ENCODE measurements around the gene ALDH3B1. TPM values are rescaled to one million over a fixed set of nuclear protein-coding genes. Genes with fewer than 3 reads are reported as not detected.
"Not testable (repeated sequence)": the region's sequence is repeated elsewhere in the genome, so short reads cannot be mapped to it uniquely, and the experiment has no call there.

The ALDH3B1 gene
- polyA plus RNA-seq, 3 donors = 79.8 to 89.1 (median 86.7) TPM

DNA sequence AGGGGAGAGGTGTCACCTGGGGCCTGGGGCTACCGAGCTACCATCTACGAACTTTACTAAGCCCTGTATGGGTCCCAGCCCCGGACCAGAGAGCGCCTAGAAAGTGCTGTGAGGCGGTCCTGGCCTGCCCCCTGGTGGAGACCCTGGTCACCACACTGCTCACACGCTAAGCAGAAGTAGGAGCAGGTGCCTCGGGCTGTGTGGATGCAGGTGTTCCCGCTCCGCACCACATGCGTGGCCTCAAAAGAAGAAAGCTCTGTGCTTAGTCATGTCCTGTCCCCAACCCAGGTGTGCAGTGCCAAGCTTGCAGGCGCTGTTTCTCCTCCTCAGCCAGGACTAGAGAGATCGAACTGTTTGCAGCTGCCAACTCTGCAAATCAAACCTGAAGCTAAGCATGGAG lies 16.3 kb upstream of the ALDH3B1 start:
- H3K4me3 Mint-ChIP-seq; H3K9ac ChIP-seq (ENCODE audit: insufficient read depth, low read length, poor library complexity, severe bottlenecking); H3K9me3 Mint-ChIP-seq; H3K9me3 ChIP-seq (replicated peaks in 1 of 2; ENCODE audit: control insufficient read depth in 1 of 2, insufficient read depth in 1 of 2, low read length in 2 of 2); intact Hi-C loops (cut with micrococcal nuclease); H2AFZ ChIP-seq (ENCODE audit: insufficient read depth, low read depth, low read length, poor library complexity, severe bottlenecking); H3K4me2 ChIP-seq (replicated peaks; ENCODE audit: extremely low read depth, low read length, poor library complexity, severe bottlenecking); H3K27me3 Mint-ChIP-seq (ENCODE audit: low read depth in 3 of 3); H3K79me2 ChIP-seq (ENCODE audit: insufficient read depth, low read length); H3K27ac ChIP-seq (ENCODE audit: low read depth in 1 of 2, low read length in 2 of 2); H3K27me3 ChIP-seq (ENCODE audit: control insufficient read depth in 2 of 2, insufficient read depth in 2 of 2, low read length in 2 of 2); H3K4me3 ChIP-seq (replicated peaks in 1 of 3; ENCODE audit: low read depth in 2 of 3, low read length in 3 of 3): not testable (repeated sequence)
- Mint-ChIP-seq H3K4me1 (peaks cover 42% of the 10 kb centered on the region), H3K36me3 (peaks cover 44 to 61% of the 10 kb centered on the region in 2 donors), H3K27ac (peak overlapping the region in 2 of 7 donors; percentile 25 to 57)
- peaks cover 33 to 51% of the 10 kb centered on the region in 2 donors for H3K36me3 ChIP-seq (replicated peaks in 1 of 2; ENCODE audit: control insufficient read depth in 1 of 2, insufficient read depth in 2 of 2, low read length in 2 of 2)
- peaks cover 64% of the 10 kb centered on the region for H4K20me1 ChIP-seq (ENCODE audit: insufficient read depth, low read length)
- 20% methylated on average over 10 of the region's 12 CpGs for WGBS (ENCODE audit: insufficient coverage)
- peaks cover 27 to 30% of the 10 kb centered on the region in 2 donors for H3K4me1 ChIP-seq (ENCODE audit: control insufficient read depth in 1 of 2, insufficient read depth in 2 of 2, low read length in 2 of 2)
- TF ChIP-seq, protein P1, sequence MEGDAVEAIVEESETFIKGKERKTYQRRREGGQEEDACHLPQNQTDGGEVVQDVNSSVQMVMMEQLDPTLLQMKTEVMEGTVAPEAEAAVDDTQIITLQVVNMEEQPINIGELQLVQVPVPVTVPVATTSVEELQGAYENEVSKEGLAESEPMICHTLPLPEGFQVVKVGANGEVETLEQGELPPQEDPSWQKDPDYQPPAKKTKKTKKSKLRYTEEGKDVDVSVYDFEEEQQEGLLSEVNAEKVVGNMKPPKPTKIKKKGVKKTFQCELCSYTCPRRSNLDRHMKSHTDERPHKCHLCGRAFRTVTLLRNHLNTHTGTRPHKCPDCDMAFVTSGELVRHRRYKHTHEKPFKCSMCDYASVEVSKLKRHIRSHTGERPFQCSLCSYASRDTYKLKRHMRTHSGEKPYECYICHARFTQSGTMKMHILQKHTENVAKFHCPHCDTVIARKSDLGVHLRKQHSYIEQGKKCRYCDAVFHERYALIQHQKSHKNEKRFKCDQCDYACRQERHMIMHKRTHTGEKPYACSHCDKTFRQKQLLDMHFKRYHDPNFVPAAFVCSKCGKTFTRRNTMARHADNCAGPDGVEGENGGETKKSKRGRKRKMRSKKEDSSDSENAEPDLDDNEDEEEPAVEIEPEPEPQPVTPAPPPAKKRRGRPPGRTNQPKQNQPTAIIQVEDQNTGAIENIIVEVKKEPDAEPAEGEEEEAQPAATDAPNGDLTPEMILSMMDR (IDR thresholded peaks at IDR 0.05) = peak; percentile 78
- peak in 1 of 3 donors; percentile 16 for DNase-seq

DNA sequence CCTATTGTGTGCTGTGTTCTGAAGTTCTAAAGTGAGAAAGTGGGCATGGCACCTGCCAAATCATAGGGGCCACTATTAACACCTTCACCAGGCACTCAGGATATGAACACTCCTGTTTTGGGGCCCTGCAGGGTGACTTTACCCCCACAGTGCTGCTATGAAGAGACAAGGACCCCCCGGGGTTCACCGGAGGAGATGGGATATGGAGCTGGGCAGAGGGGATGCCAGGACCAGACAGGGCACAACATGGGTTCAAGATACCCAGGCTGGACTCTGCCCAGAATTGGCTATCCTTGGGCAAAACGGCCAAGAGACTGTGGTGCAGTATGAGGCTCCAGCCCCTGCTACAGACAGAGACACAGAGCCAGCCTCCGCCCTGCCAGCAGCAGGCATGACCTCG lies 15.7 kb upstream of the ALDH3B1 start:
- H2AFZ ChIP-seq (ENCODE audit: insufficient read depth, low read depth, low read length, poor library complexity, severe bottlenecking); H3K9ac ChIP-seq (ENCODE audit: insufficient read depth, low read length, poor library complexity, severe bottlenecking); H3K4me3 ChIP-seq (replicated peaks in 1 of 3; ENCODE audit: low read depth in 2 of 3, low read length in 3 of 3); H3K27me3 Mint-ChIP-seq (ENCODE audit: low read depth in 3 of 3); H3K27me3 ChIP-seq (ENCODE audit: control insufficient read depth in 2 of 2, insufficient read depth in 2 of 2, low read length in 2 of 2); intact Hi-C loops (cut with micrococcal nuclease); H3K4me2 ChIP-seq (replicated peaks; ENCODE audit: extremely low read depth, low read length, poor library complexity, severe bottlenecking); DNase-seq; H3K27ac ChIP-seq (ENCODE audit: low read depth in 1 of 2, low read length in 2 of 2); H3K27ac Mint-ChIP-seq; H3K9me3 ChIP-seq (replicated peaks in 1 of 2; ENCODE audit: control insufficient read depth in 1 of 2, insufficient read depth in 1 of 2, low read length in 2 of 2); H3K4me3 Mint-ChIP-seq; H3K9me3 Mint-ChIP-seq: not testable (repeated sequence)
- peaks cover 44 to 67% of the 10 kb centered on the region in 2 donors for H3K36me3 Mint-ChIP-seq
- Histone ChIP-seq H4K20me1 (ENCODE audit: insufficient read depth, low read length) (peaks cover 70% of the 10 kb centered on the region), H3K79me2 (ENCODE audit: insufficient read depth, low read length) (peaks cover 16% of the 10 kb centered on the region), H3K36me3 (replicated peaks in 1 of 2; ENCODE audit: control insufficient read depth in 1 of 2, insufficient read depth in 2 of 2, low read length in 2 of 2) (peaks cover 38 to 56% of the 10 kb centered on the region in 2 donors), H3K4me1 (ENCODE audit: control insufficient read depth in 1 of 2, insufficient read depth in 2 of 2, low read length in 2 of 2) (peaks cover 33 to 35% of the 10 kb centered on the region in 2 donors)
- H3K4me1 Mint-ChIP-seq = peaks cover 44% of the 10 kb centered on the region
- 100% methylated on average over 5 of the region's 5 CpGs for WGBS (ENCODE audit: insufficient coverage)

DNA sequence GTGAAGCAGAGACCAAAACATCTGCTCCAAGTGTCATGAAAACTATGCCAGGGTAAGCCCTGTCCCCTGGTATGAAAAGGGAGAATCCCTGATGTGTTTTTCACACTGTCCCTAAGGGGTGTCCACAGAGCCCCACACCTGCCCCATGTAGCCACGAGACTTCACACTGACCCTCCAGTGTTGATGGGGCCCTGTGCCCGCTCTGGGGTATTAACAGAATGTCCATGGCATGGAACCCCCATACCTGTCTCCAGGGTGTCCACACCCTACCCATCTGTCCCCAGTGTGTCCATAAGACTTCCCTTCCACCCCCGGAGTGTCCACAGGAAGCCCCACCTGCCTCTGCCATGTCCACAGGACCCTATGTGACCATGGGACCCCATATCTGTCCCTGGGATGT lies 15.0 kb upstream of the ALDH3B1 start:
- H3K4me3 Mint-ChIP-seq; intact Hi-C loops (cut with micrococcal nuclease); H3K9me3 ChIP-seq (replicated peaks in 1 of 2; ENCODE audit: control insufficient read depth in 1 of 2, insufficient read depth in 1 of 2, low read length in 2 of 2); H3K27ac ChIP-seq (ENCODE audit: low read depth in 1 of 2, low read length in 2 of 2); H3K27me3 ChIP-seq (ENCODE audit: control insufficient read depth in 2 of 2, insufficient read depth in 2 of 2, low read length in 2 of 2); H3K27me3 Mint-ChIP-seq (ENCODE audit: low read depth in 3 of 3); H3K4me3 ChIP-seq (replicated peaks in 1 of 3; ENCODE audit: low read depth in 2 of 3, low read length in 3 of 3); DNase-seq; H3K9me3 Mint-ChIP-seq; H3K9ac ChIP-seq (ENCODE audit: insufficient read depth, low read length, poor library complexity, severe bottlenecking); H2AFZ ChIP-seq (ENCODE audit: insufficient read depth, low read depth, low read length, poor library complexity, severe bottlenecking); H3K4me2 ChIP-seq (replicated peaks; ENCODE audit: extremely low read depth, low read length, poor library complexity, severe bottlenecking): not testable (repeated sequence)
- H3K4me1 ChIP-seq (ENCODE audit: control insufficient read depth in 1 of 2, insufficient read depth in 2 of 2, low read length in 2 of 2) = peaks cover 34 to 43% of the 10 kb centered on the region in 2 donors
- peaks cover 23% of the 10 kb centered on the region for H3K79me2 ChIP-seq (ENCODE audit: insufficient read depth, low read length)
- H3K4me1 Mint-ChIP-seq = peaks cover 48% of the 10 kb centered on the region
- H3K36me3 Mint-ChIP-seq = peaks cover 44 to 73% of the 10 kb centered on the region in 2 donors
- 100% methylated on average over 2 of the region's 3 CpGs for WGBS (ENCODE audit: insufficient coverage)
- H3K36me3 ChIP-seq (replicated peaks in 1 of 2; ENCODE audit: control insufficient read depth in 1 of 2, insufficient read depth in 2 of 2, low read length in 2 of 2) = peaks cover 46 to 64% of the 10 kb centered on the region in 2 donors
- H4K20me1 ChIP-seq (ENCODE audit: insufficient read depth, low read length) = peaks cover 77% of the 10 kb centered on the region
- H3K27ac Mint-ChIP-seq = peak overlapping the region in 2 of 7 donors; percentile 16 to 58

DNA sequence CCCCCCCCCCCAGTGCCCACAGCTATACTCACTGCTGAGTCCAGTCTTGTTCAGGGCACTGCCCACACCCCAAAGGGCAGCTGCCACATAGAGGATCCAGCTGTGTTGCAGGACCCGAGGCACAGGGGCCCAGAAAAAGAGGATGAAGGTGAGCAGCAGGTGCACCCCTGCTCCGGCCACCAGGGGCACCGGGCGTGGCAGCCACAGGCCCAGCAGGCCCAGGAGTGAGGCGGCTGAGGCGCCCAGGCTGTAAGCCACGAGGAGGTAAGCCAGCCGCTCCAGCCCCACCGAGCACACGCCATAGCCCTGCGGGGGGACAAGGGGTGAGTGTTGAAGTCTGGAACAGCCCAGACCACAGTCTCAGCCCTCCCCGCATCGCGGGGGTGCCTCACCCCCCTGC lies 14.5 kb upstream of the ALDH3B1 start:
- H3K9me3 Mint-ChIP-seq; H3K4me2 ChIP-seq (replicated peaks; ENCODE audit: extremely low read depth, low read length, poor library complexity, severe bottlenecking); H3K4me3 ChIP-seq (replicated peaks in 1 of 3; ENCODE audit: low read depth in 2 of 3, low read length in 3 of 3); H3K9ac ChIP-seq (ENCODE audit: insufficient read depth, low read length, poor library complexity, severe bottlenecking); H3K9me3 ChIP-seq (replicated peaks in 1 of 2; ENCODE audit: control insufficient read depth in 1 of 2, insufficient read depth in 1 of 2, low read length in 2 of 2); H3K27me3 Mint-ChIP-seq (ENCODE audit: low read depth in 3 of 3); H3K27ac ChIP-seq (ENCODE audit: low read depth in 1 of 2, low read length in 2 of 2); H3K27me3 ChIP-seq (ENCODE audit: control insufficient read depth in 2 of 2, insufficient read depth in 2 of 2, low read length in 2 of 2); H3K27ac Mint-ChIP-seq; DNase-seq; H2AFZ ChIP-seq (ENCODE audit: insufficient read depth, low read depth, low read length, poor library complexity, severe bottlenecking); H3K4me3 Mint-ChIP-seq; intact Hi-C loops (cut with micrococcal nuclease): not testable (repeated sequence)
- peaks cover 46 to 68% of the 10 kb centered on the region in 2 donors for H3K36me3 ChIP-seq (replicated peaks in 1 of 2; ENCODE audit: control insufficient read depth in 1 of 2, insufficient read depth in 2 of 2, low read length in 2 of 2)
- H3K36me3 Mint-ChIP-seq = peaks cover 44 to 74% of the 10 kb centered on the region in 2 donors
- peaks cover 48% of the 10 kb centered on the region for H3K4me1 Mint-ChIP-seq
- WGBS (ENCODE audit: insufficient coverage) = 92% methylated on average over 4 of the region's 14 CpGs
- peaks cover 27% of the 10 kb centered on the region for H3K79me2 ChIP-seq (ENCODE audit: insufficient read depth, low read length)
- H3K4me1 ChIP-seq (ENCODE audit: control insufficient read depth in 1 of 2, insufficient read depth in 2 of 2, low read length in 2 of 2) = peaks cover 34 to 47% of the 10 kb centered on the region in 2 donors
- H4K20me1 ChIP-seq (ENCODE audit: insufficient read depth, low read length) = peaks cover 82% of the 10 kb centered on the region

All from CD14-positive monocyte (primary cell).